ENCODE measurements around the gene CAB39L. TPM values are rescaled to one million over a fixed set of nuclear protein-coding genes. Genes with fewer than 3 reads are reported as not detected.

CAB39L gene
- total and polyA plus RNA-seq, 2 of the 4 experiments (the other 2 are of a cell fraction) = 8.5 to 16.7 TPM

DNA sequence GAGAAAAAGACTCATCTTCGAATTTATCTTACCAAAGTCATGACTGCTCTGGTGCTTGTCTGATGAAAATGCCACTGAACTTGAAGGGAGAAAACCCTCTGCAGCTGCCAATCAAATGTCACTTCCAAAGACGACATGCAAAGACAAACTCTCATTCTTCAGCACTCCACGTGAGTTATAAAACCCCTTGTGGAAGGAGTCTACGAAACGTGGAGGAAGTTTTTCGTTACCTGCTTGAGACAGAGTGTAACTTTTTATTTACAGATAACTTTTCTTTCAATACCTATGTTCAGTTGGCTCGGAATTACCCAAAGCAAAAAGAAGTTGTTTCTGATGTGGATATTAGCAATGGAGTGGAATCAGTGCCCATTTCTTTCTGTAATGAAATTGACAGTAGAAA lies 32.7 kb upstream of the CAB39L start:
- Histone ChIP-seq H4K8ac (ENCODE audit: low read depth in 2 of 2, low read length in 2 of 2) (no peak overlapping the region), H3K4ac (ENCODE audit: low read depth, low read length) (no peak overlapping the region), H2BK120ac (ENCODE audit: low read depth, low read length) (no peak overlapping the region), H3K56ac (ENCODE audit: extremely low read depth, insufficient read depth, low read length) (no peak overlapping the region), H3K9me3 (ENCODE audit: control insufficient read depth, insufficient read depth, low read length) (no peaks in the 10 kb centered on the region), H2AFZ (replicated peaks; ENCODE audit: low read length, poor library complexity) (no peak overlapping the region), H3K9me1 (ENCODE audit: insufficient read depth, low read length) (no peaks in the 10 kb centered on the region; the same call in 1 of the 2 replicates), H3K18ac (ENCODE audit: low read depth, low read length) (no peak overlapping the region), H3K27ac (ENCODE audit: insufficient read depth, low read length) (no peak overlapping the region), H2BK20ac (ENCODE audit: low read depth, low read length) (no peak overlapping the region), H2AK9ac (replicated peaks; ENCODE audit: low read depth, low read length, poor library complexity) (no peak overlapping the region), H4K5ac (ENCODE audit: low read depth, low read length) (no peak overlapping the region), H3K23ac (ENCODE audit: low read depth, low read length) (no peak overlapping the region; the same call in 1 of the 2 replicates), H4K20me1 (ENCODE audit: insufficient read depth, low read length) (no peaks in the 10 kb centered on the region), H3K36me3 (ENCODE audit: control insufficient read depth, insufficient read depth, low read length) (peaks cover 24% of the 10 kb centered on the region), H3K79me1 (ENCODE audit: low read depth in 1 of 2, low read length in 2 of 2) (peaks cover 0 to 4% of the 10 kb centered on the region in 2 experiments; a peak in 2 of 4 replicates), H3K14ac (replicated peaks; ENCODE audit: low read depth, low read length) (no peak overlapping the region), H2BK5ac (ENCODE audit: low read depth, low read length, poor library complexity, severe bottlenecking) (no peak overlapping the region), H2BK15ac (ENCODE audit: low read depth, low read length) (no peak overlapping the region), H3K9ac (ENCODE audit: low read depth, low read length) (no peak overlapping the region), H4K91ac (ENCODE audit: insufficient read depth, low read depth, low read length) (no peak overlapping the region), H2AK5ac (ENCODE audit: low read depth, low read length) (no peak overlapping the region), H3K4me1 (ENCODE audit: control insufficient read depth, insufficient read depth, low read length) (0 out of 2 replicates have a peak, but pooled peaks cover 1% of the 10 kb centered on the region), H3K4me2 (ENCODE audit: low read depth, low read length) (no peak overlapping the region), H3K4me3 (ENCODE audit: insufficient read depth, low read depth, low read length) (no peak overlapping the region), H3K27me3 (ENCODE audit: control insufficient read depth, insufficient read depth, low read length) (no peaks in the 10 kb centered on the region)
- ATAC-seq (ENCODE audit: low read depth) (no peak), DNase-seq (no peak)
- in situ Hi-C loops (cut with MboI; ENCODE audit: low sequenced_read_pairs) (no loop called here), dilution Hi-C loops (cut with HindIII; ENCODE audit: low sequenced_read_pairs, unreplicated experiment) (no loop called here), intact Hi-C loops (cut with micrococcal nuclease) (no loop called here)
- TF ChIP-seq POLR2A (IDR thresholded peaks at IDR 0.05; ENCODE audit: low read depth, low read length) = no peak
- CTCF ChIA-PET = interaction anchor here (0.6 kb wide), 1 partner anchor 182 kb away, joined by 4 read pairs; no protein-coding TSS in a partner anchor
- POLR2A ChIA-PET (ENCODE audit: unreplicated experiment) = no interaction called here
- WGBS, 2 experiments (ENCODE audit: extremely low coverage in 2 of 2, insufficient read length in 1 of 2) = no CpG with 5 or more reads among the region's 7 CpGs
- no TSS peak for BruUV-seq (replicated peaks)
